ENCODE data around the gene PRKAR1B.

Gene PRKAR1B

DNA sequence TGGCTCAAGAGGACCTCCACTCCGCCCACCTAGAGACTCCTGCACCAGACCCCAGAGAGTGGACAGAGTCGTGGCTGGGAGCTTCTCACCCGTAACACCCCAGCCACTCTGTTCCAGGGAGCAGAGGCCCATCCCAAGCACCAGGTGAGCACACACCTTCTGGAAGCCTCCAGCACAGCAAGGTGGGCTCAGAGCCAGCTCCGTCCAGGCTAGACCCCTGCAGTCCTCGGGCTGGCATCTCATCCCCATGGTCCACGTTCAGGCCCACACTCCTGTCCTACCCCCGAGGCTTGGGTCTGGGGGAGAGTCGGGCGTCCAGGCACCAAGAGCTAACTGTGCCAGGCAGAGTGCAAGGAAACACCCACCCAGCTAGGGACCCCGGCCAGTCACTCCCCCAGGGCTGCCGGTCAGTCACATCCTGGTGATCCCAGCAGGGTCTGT is 220.7 kb downstream of the PRKAR1B start:
- H3K4me3 ChIP-seq (ENCODE audit: low read length) = no peak overlapping the region
- TF ChIP-seq, protein P1, sequence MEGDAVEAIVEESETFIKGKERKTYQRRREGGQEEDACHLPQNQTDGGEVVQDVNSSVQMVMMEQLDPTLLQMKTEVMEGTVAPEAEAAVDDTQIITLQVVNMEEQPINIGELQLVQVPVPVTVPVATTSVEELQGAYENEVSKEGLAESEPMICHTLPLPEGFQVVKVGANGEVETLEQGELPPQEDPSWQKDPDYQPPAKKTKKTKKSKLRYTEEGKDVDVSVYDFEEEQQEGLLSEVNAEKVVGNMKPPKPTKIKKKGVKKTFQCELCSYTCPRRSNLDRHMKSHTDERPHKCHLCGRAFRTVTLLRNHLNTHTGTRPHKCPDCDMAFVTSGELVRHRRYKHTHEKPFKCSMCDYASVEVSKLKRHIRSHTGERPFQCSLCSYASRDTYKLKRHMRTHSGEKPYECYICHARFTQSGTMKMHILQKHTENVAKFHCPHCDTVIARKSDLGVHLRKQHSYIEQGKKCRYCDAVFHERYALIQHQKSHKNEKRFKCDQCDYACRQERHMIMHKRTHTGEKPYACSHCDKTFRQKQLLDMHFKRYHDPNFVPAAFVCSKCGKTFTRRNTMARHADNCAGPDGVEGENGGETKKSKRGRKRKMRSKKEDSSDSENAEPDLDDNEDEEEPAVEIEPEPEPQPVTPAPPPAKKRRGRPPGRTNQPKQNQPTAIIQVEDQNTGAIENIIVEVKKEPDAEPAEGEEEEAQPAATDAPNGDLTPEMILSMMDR (conservative IDR thresholded peaks at IDR 0.05; ENCODE audit: low read depth, low read length) = no peak
- no peak for DNase-seq (ENCODE audit: low read depth)

DNA sequence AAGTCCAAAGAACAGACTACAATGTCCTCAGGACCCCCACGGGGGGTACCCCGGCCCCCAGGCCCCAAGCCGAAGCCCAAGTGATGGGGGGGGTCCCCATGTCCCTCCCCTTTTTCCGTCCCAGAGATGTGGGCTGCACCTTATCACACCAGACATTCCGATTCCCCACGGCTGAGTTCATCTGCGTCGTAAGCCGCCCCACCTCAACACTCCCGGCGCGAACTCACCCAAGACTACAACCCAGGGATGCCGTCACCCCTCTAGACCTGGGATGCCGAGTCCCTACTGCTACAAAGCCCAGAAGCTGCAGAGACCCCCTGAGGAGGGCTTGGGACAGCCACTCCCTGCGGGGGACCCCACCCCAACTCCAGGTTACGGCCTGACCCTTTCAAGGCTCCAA is 221.9 kb downstream of the PRKAR1B start:
- TF ChIP-seq, protein P1 (conservative IDR thresholded peaks at IDR 0.05; ENCODE audit: low read depth, low read length) = no peak
- H3K4me3 ChIP-seq (ENCODE audit: low read length) = no peak overlapping the region
- no peak for DNase-seq (ENCODE audit: low read depth)

DNA sequence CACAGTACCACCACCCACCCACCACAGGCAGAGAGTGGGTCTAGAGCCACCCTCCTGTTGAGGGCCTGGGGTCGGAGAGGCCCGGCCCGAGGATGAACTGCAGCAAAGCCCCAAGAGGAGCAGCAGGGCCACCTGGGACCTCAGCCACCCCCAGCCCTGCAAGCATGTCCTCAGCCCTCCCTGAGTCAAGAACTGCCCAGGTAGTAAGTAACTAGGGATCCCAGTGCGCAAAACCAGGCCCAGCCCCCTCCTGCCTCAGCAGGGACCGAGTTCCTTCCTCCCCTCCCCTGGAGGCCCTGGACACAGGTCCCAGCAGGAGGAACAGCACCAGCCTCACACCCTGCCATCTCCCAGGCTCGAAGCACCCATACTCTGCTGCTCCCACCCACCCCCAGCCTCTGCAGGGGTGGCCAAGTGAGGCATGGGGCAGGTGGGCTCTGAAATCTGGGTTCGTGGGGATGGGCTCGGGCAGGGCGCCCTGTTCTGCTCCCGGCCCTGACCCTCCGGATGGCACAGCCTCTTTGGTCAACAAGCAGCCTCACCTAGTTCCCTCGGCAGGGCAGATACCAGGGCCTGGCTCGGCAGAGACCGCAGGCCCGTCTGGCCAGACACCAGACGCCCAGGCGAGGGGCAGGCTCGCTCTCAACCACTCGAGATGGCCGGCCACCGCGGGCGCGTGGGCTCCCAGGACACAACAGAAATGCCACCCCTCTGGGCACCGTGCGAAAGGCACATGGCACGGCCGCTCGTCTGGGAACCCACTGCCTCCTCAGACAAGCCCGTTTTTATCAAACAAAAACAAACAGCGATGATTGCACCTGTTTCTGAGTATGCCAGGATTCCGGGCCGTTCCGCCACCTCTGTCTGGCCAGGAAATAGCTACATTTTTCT is 222.6 kb downstream of the PRKAR1B start:
- DNase-seq (ENCODE audit: low read depth) = no peak
- no peak overlapping the region for H3K4me3 ChIP-seq (ENCODE audit: low read length)
- TF ChIP-seq, protein P1 (conservative IDR thresholded peaks at IDR 0.05; ENCODE audit: low read depth, low read length) = no peak

DNA sequence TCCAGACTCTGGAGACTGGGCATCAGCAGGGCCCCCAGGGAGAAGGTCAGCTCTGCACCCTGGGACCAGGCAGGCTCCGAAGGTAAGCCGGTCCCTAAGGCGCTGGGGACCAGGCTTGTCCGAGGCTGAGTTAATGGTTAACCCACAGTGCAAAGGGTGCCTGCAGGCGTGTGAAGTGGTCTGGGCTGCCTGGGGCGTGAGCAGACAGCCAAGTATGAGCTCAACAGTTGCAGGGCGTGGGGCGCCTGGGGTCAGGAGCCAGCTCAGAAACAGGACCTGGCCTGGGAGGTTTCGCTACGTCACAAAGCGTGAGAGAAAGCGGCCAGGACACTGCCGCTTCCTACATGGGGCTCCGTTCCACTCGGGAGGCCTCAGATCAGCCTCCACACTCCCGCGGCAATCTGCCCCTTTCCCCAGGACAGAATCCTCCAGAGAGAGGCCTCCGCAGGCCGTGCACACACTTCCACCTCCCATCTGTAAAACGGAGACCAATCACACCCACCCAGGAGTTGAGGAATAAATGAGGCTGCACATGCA is 223.4 kb downstream of the PRKAR1B start:
- H3K4me3 ChIP-seq (ENCODE audit: low read length) = no peak overlapping the region
- no peak for DNase-seq (ENCODE audit: low read depth)
- TF ChIP-seq, protein P1 (conservative IDR thresholded peaks at IDR 0.05; ENCODE audit: low read depth, low read length) = no peak

DNA sequence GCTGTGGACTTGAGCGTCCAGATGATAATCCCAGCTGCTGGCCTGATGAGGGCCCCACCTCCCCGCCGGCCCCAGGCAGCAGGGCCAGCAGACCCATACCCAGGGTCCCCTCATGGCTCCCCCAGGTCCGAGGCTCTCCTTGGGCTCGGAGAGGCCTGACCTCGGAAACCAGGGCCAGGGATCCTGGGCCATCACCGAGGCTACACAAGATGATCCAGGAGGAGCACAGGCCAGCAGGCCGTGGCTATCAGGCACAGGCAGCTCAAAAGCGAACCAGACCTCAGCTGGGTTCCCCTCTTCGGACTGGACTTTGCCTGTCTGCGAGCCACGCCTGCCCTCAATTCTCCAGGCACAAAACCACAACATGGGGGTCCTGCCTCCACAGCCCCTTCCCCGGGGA is 224.8 kb downstream of the PRKAR1B start:
- no peak for DNase-seq (ENCODE audit: low read depth)
- no peak overlapping the region for H3K4me3 ChIP-seq (ENCODE audit: low read length)
- TF ChIP-seq, protein P1 (conservative IDR thresholded peaks at IDR 0.05; ENCODE audit: low read depth, low read length) = no peak

DNA sequence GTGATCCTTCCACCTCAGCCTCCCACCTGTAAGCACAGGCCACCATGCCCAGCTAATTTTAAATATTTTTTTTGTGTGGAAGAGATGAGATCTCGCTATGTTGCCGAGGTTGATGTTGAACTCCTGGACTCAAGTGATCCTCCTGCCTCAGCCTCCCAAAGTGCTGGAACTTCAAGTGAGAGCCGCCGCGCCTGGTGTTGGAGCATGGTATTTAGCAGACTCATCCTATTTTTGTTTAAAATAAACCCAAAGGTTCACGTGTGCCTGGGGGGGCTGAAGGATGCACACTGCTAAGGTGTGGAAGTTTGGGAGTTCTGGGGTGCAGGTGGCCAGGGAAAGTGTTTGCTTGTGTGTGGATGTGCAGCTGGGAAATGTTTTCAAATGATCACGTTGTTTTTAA is 225.6 kb downstream of the PRKAR1B start:
- no peak for DNase-seq (ENCODE audit: low read depth)
- H3K4me3 ChIP-seq (ENCODE audit: low read length) = no peak overlapping the region
- TF ChIP-seq, protein P1 (conservative IDR thresholded peaks at IDR 0.05; ENCODE audit: low read depth, low read length) = no peak
